Measurements from ENCODE around the gene MRGPRX3.

Gene MRGPRX3

DNA sequence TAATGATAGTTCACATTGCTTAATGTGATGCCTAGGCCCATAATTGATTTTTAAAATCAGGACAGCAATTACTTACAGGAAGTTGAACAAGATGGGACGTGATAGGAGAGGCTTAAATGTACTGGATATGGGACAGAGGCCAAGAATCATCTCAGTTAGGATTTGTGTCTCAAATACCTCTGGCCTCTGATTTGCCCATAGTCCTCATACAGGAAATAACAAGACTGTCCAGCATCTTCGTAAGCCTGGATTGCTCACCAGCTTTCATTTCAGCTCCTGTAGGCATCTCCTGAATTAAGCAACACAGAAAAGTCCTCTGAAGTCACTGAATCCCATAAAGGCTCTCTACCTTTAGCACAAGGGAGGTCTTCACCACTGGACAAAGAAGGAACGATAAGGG is at the start of gene MRGPRX3:
TSS of gene MRGPRX3 (plus strand) at position 231 of the 400 bp plus-strand sequence. CDS start 4,632 bp downstream, outside the sequence.
- no peak within 1 kb of the TSS for H3K9ac ChIP-seq (ENCODE audit: low read depth, low read length)
- no peaks in the 10 kb centered on the region for H3K27me3 ChIP-seq (ENCODE audit: insufficient read depth, low read length)
- H3K27ac ChIP-seq (ENCODE audit: low read length) = no peak within 1 kb of the TSS
- H3K9me3 ChIP-seq (ENCODE audit: insufficient read depth, low read depth, low read length) = peaks cover 14% of the 10 kb centered on the region; the same call in 1 of the 2 replicates
- H3K4me3 ChIP-seq (ENCODE audit: low read length) = no peak within 1 kb of the TSS
- 0 out of 2 replicates have a peak, but pooled peaks cover 5% of the 10 kb centered on the region for H3K4me1 ChIP-seq (ENCODE audit: insufficient read depth, low read length)
- H3K36me3 ChIP-seq (ENCODE audit: insufficient read depth, low read depth, low read length) = no peaks in the 10 kb centered on the region

- peaks cover 95% of the 10 kb centered on the region for H3K36me3 ChIP-seq (ENCODE audit: insufficient read depth, low read depth, low read length)
- H3K4me1 ChIP-seq (ENCODE audit: insufficient read depth, low read length) = no peaks in the 10 kb centered on the region
Observed at GRCh38 chr11:18088366-18088765, 44.0 kb upstream of the MRGPRX3 start.

GRCh38 chr11:18088966-18089365 is 43.4 kb upstream of the MRGPRX3 start:
- Histone ChIP-seq H3K27me3 (ENCODE audit: insufficient read depth, low read length) (no peaks in the 10 kb centered on the region), H3K36me3 (ENCODE audit: insufficient read depth, low read depth, low read length) (peaks cover 95% of the 10 kb centered on the region), H3K4me3 (ENCODE audit: low read length) (no peak overlapping the region), H3K27ac (ENCODE audit: low read length) (no peak overlapping the region), H3K4me1 (ENCODE audit: insufficient read depth, low read length) (no peaks in the 10 kb centered on the region), H3K9me3 (ENCODE audit: insufficient read depth, low read depth, low read length) (no peaks in the 10 kb centered on the region), H3K9ac (ENCODE audit: low read depth, low read length) (no peak overlapping the region)

More at GRCh38 chr11:18088366-18088765, 44.0 kb upstream of the MRGPRX3 start:
- Histone ChIP-seq H3K4me3 (ENCODE audit: low read length) (no peak overlapping the region), H3K9ac (ENCODE audit: low read depth, low read length) (no peak overlapping the region), H3K27me3 (ENCODE audit: insufficient read depth, low read length) (no peaks in the 10 kb centered on the region), H3K27ac (ENCODE audit: low read length) (no peak overlapping the region), H3K9me3 (ENCODE audit: insufficient read depth, low read depth, low read length) (no peaks in the 10 kb centered on the region)

- H3K27ac ChIP-seq (ENCODE audit: low read length) = no peak overlapping the region
- H3K9ac ChIP-seq (ENCODE audit: low read depth, low read length) = no peak overlapping the region
- peaks cover 97% of the 10 kb centered on the region for H3K36me3 ChIP-seq (ENCODE audit: insufficient read depth, low read depth, low read length)
- no peaks in the 10 kb centered on the region for H3K4me1 ChIP-seq (ENCODE audit: insufficient read depth, low read length)
- no peaks in the 10 kb centered on the region for H3K27me3 ChIP-seq (ENCODE audit: insufficient read depth, low read length)
- no peak overlapping the region for H3K4me3 ChIP-seq (ENCODE audit: low read length)
- H3K9me3 ChIP-seq (ENCODE audit: insufficient read depth, low read depth, low read length) = no peaks in the 10 kb centered on the region
Observed at GRCh38 chr11:18091731-18092130, 40.6 kb upstream of the MRGPRX3 start.

- H3K36me3 ChIP-seq (ENCODE audit: insufficient read depth, low read depth, low read length) = peaks cover 75% of the 10 kb centered on the region
- no peak overlapping the region for H3K9ac ChIP-seq (ENCODE audit: low read depth, low read length)
- no peak overlapping the region for H3K27ac ChIP-seq (ENCODE audit: low read length)
- H3K4me1 ChIP-seq (ENCODE audit: insufficient read depth, low read length) = no peaks in the 10 kb centered on the region
- H3K9me3 ChIP-seq (ENCODE audit: insufficient read depth, low read depth, low read length) = no peaks in the 10 kb centered on the region
- H3K27me3 ChIP-seq (ENCODE audit: insufficient read depth, low read length) = no peaks in the 10 kb centered on the region
- H3K4me3 ChIP-seq (ENCODE audit: low read length) = no peak overlapping the region
Observed at GRCh38 chr11:18093959-18094358, 38.4 kb upstream of the MRGPRX3 start.

DNA sequence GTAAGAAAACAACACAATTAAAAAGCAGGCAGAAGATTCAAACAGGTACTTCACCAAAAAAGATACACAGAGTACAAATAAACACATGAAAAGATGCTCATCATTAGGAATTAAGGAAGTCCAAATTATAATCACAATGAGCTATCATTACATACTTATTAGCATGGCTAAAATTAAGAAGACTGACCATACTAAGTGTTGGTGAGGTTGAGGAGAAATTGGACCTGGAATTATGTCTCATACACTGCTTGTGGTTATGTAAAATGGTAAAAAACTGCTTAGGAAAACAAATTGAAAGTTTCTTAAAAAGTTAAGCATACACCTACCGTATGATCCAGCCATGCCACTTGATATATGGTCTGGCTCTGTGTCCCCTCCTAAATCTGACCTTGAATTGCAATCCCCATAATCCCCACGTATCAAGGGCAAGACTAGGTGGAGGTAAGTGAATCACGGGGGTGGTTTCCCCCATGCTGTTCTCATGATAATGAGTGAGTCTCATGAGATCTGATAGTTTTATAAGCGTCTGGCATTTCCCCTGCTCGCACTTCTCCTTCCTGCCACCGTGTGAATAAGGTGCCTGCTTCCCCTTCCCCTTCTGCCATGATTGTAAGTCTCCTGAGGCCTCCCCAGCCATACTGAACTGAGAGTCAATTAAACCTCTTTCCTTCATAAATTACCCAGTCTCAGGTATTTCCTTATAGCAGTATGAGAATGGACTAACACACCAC is 31.3 kb upstream of the MRGPRX3 start:
- no peaks in the 10 kb centered on the region for H3K27me3 ChIP-seq (ENCODE audit: insufficient read depth, low read length)

DNA sequence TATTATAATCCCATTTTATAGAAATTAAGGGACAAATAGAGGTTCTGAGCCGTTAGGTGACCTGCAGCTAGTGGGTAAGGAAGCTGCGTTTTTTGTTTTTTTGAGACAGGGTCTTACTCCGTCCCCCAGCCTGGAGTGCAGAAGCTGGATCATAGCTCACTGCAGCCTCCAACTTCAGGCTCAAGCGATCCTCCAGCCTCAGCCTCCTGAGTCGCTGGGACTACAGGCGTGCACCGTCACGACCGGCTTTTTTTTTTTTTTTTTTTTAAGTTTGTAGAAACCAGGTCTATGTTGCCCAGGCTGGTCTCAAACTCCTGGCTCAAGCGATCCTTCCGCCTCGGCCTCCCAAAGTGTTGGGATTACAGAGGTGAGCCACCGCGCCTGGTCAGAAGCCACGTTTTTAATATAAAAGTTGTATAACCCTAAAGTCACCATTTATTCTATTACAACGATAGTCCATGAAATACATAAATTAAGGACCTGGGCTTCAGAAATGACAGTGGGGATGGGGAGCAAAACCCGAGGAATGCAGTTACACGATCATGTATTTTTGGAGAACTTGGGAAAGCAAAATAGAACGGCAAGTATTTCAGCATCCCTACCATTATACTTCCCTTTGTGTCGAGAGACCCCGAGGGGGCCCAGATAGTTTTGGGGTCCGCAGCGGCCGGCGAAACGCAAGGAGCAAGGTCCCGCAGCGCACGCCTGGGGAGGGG is 27.1 kb upstream of the MRGPRX3 start:
- Histone ChIP-seq H3K9ac (ENCODE audit: low read depth, low read length) (peak overlapping the region; percentile 87; the same call in 1 of the 2 replicates), H3K36me3 (ENCODE audit: insufficient read depth, low read depth, low read length) (peaks cover 41% of the 10 kb centered on the region), H3K27ac (ENCODE audit: low read length) (no peak overlapping the region), H3K9me3 (ENCODE audit: insufficient read depth, low read depth, low read length) (no peaks in the 10 kb centered on the region), H3K4me3 (ENCODE audit: low read length) (peak overlapping the region; percentile 93), H3K27me3 (ENCODE audit: insufficient read depth, low read length) (peaks cover 2% of the 10 kb centered on the region), H3K4me1 (ENCODE audit: insufficient read depth, low read length) (no peaks in the 10 kb centered on the region)

More for the DNA sequence above, 31.3 kb upstream of the MRGPRX3 start:
- no peak overlapping the region for H3K4me3 ChIP-seq (ENCODE audit: low read length)
- H3K27ac ChIP-seq (ENCODE audit: low read length) = no peak overlapping the region
- peaks cover 58% of the 10 kb centered on the region for H3K36me3 ChIP-seq (ENCODE audit: insufficient read depth, low read depth, low read length)
- no peaks in the 10 kb centered on the region for H3K4me1 ChIP-seq (ENCODE audit: insufficient read depth, low read length)
- no peaks in the 10 kb centered on the region for H3K9me3 ChIP-seq (ENCODE audit: insufficient read depth, low read depth, low read length)
- no peak overlapping the region for H3K9ac ChIP-seq (ENCODE audit: low read depth, low read length)

- no peak within 1 kb of the TSS for H3K27ac ChIP-seq (ENCODE audit: low read length)
- H3K9me3 ChIP-seq (ENCODE audit: insufficient read depth, low read depth, low read length) = no peaks in the 10 kb centered on the region
- peaks cover 34% of the 10 kb centered on the region for H3K36me3 ChIP-seq (ENCODE audit: insufficient read depth, low read depth, low read length)
- peak within 1 kb of the TSS; percentile 93 for H3K4me3 ChIP-seq (ENCODE audit: low read length)
- no peaks in the 10 kb centered on the region for H3K4me1 ChIP-seq (ENCODE audit: insufficient read depth, low read length)
- H3K9ac ChIP-seq (ENCODE audit: low read depth, low read length) = peak within 1 kb of the TSS; percentile 87; the same call in 1 of the 2 replicates
- H3K27me3 ChIP-seq (ENCODE audit: insufficient read depth, low read length) = peaks cover 8% of the 10 kb centered on the region
Observed at GRCh38 chr11:18105802-18106574, 26.4 kb upstream of the MRGPRX3 start, which contains the start of gene SAAL1. Gene SAAL1, minus strand, starts transcription at chr11:18106082. Its CDS starts 41 bp downstream, at chr11:18106041.

- H3K27ac ChIP-seq (ENCODE audit: low read length) = no peak overlapping the region
- no peaks in the 10 kb centered on the region for H3K9me3 ChIP-seq (ENCODE audit: insufficient read depth, low read depth, low read length)
- H3K9ac ChIP-seq (ENCODE audit: low read depth, low read length) = no peak overlapping the region
- H3K4me3 ChIP-seq (ENCODE audit: low read length) = no peak overlapping the region
- peaks cover 27% of the 10 kb centered on the region for H3K36me3 ChIP-seq (ENCODE audit: insufficient read depth, low read depth, low read length)
- no peaks in the 10 kb centered on the region for H3K4me1 ChIP-seq (ENCODE audit: insufficient read depth, low read length)
- peaks cover 8% of the 10 kb centered on the region for H3K27me3 ChIP-seq (ENCODE audit: insufficient read depth, low read length)
Observed at GRCh38 chr11:18106688-18107087, 25.7 kb upstream of the MRGPRX3 start.

GRCh38 chr11:18108254-18108653 is 24.1 kb upstream of the MRGPRX3 start:
- Histone ChIP-seq H3K9ac (ENCODE audit: low read depth, low read length) (no peak overlapping the region), H3K9me3 (ENCODE audit: insufficient read depth, low read depth, low read length) (no peaks in the 10 kb centered on the region), H3K4me1 (ENCODE audit: insufficient read depth, low read length) (no peaks in the 10 kb centered on the region), H3K27me3 (ENCODE audit: insufficient read depth, low read length) (peaks cover 17% of the 10 kb centered on the region), H3K27ac (ENCODE audit: low read length) (no peak overlapping the region), H3K4me3 (ENCODE audit: low read length) (no peak overlapping the region), H3K36me3 (ENCODE audit: insufficient read depth, low read depth, low read length) (peaks cover 12% of the 10 kb centered on the region)

GRCh38 chr11:18111005-18111404 is 21.4 kb upstream of the MRGPRX3 start:
- no peaks in the 10 kb centered on the region for H3K9me3 ChIP-seq (ENCODE audit: insufficient read depth, low read depth, low read length)
- H3K27ac ChIP-seq (ENCODE audit: low read length) = no peak overlapping the region
- H3K9ac ChIP-seq (ENCODE audit: low read depth, low read length) = no peak overlapping the region
- peaks cover 35% of the 10 kb centered on the region for H3K27me3 ChIP-seq (ENCODE audit: insufficient read depth, low read length)
- no peaks in the 10 kb centered on the region for H3K36me3 ChIP-seq (ENCODE audit: insufficient read depth, low read depth, low read length)
- no peak overlapping the region for H3K4me3 ChIP-seq (ENCODE audit: low read length)
- H3K4me1 ChIP-seq (ENCODE audit: insufficient read depth, low read length) = no peaks in the 10 kb centered on the region

Data from iPS-20b (cell line).